ENCODE measurements around the gene INSR. TPM values are rescaled to one million over a fixed set of nuclear protein-coding genes. Genes with fewer than 3 reads are reported as not detected.

The INSR gene
- polyA plus RNA-seq, 1 of the 3 experiments (the other 2 are of a cell fraction), result 3.6 TPM

GRCh38 chr19:7211191-7211951, 82.8 kb downstream of the INSR start:
- DNase-seq, result no peak
- Histone ChIP-seq H3K4me3 (ENCODE audit: low read depth in 2 of 2, low read length in 1 of 2) (no peak overlapping the region), H3K79me2 (ENCODE audit: insufficient read depth) (no peaks in the 10 kb centered on the region), H4K20me1 (ENCODE audit: insufficient read depth) (no peaks in the 10 kb centered on the region), H2AFZ (ENCODE audit: low read depth) (no peak overlapping the region), H3K4me1 (ENCODE audit: control insufficient read depth in 1 of 2, insufficient read depth in 2 of 2, low read depth in 1 of 2, low read length in 1 of 2) (no peaks in the 10 kb centered on the region), H3K9me2 (no peaks in the 10 kb centered on the region), H3F3A (replicated peaks; ENCODE audit: insufficient read depth) (no peaks in the 10 kb centered on the region), H3K27ac (ENCODE audit: low read depth in 2 of 2, low read length in 1 of 2) (no peak overlapping the region), H3K4me2 (no peak overlapping the region), H3K9me3 (no peaks in the 10 kb centered on the region), H3K9ac (no peak overlapping the region), H3K27me3 (ENCODE audit: insufficient read depth) (no peaks in the 10 kb centered on the region), H3K36me3 (replicated peaks in 1 of 2; ENCODE audit: control insufficient read depth in 1 of 2, insufficient read depth in 2 of 2, low read length in 1 of 2) (no peaks in the 10 kb centered on the region)
- ChIA-PET POLR2A (no interaction called here), CTCF (interaction anchor here (0.9 to 1.1 kb wide), 2 partner anchors 11 to 31 kb away, joined by 3 read pairs; no protein-coding TSS in a partner anchor)
- no peak for TF ChIP-seq TCF12 (IDR thresholded peaks at IDR 0.05)
- TF ChIP-seq, protein P1, sequence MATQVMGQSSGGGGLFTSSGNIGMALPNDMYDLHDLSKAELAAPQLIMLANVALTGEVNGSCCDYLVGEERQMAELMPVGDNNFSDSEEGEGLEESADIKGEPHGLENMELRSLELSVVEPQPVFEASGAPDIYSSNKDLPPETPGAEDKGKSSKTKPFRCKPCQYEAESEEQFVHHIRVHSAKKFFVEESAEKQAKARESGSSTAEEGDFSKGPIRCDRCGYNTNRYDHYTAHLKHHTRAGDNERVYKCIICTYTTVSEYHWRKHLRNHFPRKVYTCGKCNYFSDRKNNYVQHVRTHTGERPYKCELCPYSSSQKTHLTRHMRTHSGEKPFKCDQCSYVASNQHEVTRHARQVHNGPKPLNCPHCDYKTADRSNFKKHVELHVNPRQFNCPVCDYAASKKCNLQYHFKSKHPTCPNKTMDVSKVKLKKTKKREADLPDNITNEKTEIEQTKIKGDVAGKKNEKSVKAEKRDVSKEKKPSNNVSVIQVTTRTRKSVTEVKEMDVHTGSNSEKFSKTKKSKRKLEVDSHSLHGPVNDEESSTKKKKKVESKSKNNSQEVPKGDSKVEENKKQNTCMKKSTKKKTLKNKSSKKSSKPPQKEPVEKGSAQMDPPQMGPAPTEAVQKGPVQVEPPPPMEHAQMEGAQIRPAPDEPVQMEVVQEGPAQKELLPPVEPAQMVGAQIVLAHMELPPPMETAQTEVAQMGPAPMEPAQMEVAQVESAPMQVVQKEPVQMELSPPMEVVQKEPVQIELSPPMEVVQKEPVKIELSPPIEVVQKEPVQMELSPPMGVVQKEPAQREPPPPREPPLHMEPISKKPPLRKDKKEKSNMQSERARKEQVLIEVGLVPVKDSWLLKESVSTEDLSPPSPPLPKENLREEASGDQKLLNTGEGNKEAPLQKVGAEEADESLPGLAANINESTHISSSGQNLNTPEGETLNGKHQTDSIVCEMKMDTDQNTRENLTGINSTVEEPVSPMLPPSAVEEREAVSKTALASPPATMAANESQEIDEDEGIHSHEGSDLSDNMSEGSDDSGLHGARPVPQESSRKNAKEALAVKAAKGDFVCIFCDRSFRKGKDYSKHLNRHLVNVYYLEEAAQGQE (IDR thresholded peaks at IDR 0.05; ENCODE audit: low read depth, low read length), result no peak
- no peak for TF ChIP-seq MEF2A (IDR thresholded peaks at IDR 0.05; ENCODE audit: borderline replicate concordance, low read depth)
- TF ChIP-seq CTCF (IDR thresholded peaks at IDR 0.05), result no peak
- TF ChIP-seq RFX5 (IDR thresholded peaks at IDR 0.05; ENCODE audit: low read length), result no peak
- no peak for TF ChIP-seq RCOR1 (IDR thresholded peaks at IDR 0.05; ENCODE audit: low read length)
- no peak for TF ChIP-seq CHD2 (IDR thresholded peaks at IDR 0.05; ENCODE audit: low read length, partially characterized antibody)
- TF ChIP-seq EZH2phosphoT487 (IDR thresholded peaks at IDR 0.05; ENCODE audit: borderline replicate concordance, low read depth), result no peak
- no peak for TF ChIP-seq GABPA (IDR thresholded peaks at IDR 0.05; ENCODE audit: low read depth)
- TF ChIP-seq, protein P2, sequence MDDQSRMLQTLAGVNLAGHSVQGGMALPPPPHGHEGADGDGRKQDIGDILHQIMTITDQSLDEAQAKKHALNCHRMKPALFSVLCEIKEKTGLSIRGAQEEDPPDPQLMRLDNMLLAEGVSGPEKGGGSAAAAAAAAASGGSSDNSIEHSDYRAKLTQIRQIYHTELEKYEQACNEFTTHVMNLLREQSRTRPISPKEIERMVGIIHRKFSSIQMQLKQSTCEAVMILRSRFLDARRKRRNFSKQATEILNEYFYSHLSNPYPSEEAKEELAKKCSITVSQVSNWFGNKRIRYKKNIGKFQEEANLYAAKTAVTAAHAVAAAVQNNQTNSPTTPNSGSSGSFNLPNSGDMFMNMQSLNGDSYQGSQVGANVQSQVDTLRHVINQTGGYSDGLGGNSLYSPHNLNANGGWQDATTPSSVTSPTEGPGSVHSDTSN (IDR thresholded peaks at IDR 0.05), result no peak
- TF ChIP-seq, protein P3, sequence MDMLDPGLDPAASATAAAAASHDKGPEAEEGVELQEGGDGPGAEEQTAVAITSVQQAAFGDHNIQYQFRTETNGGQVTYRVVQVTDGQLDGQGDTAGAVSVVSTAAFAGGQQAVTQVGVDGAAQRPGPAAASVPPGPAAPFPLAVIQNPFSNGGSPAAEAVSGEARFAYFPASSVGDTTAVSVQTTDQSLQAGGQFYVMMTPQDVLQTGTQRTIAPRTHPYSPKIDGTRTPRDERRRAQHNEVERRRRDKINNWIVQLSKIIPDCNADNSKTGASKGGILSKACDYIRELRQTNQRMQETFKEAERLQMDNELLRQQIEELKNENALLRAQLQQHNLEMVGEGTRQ (IDR thresholded peaks at IDR 0.05; ENCODE audit: borderline replicate concordance, low read depth, low read length), result no peak
- no peak for TF ChIP-seq FOSL2 (IDR thresholded peaks at IDR 0.05; ENCODE audit: borderline replicate concordance, low read depth)
- no peak for TF ChIP-seq USF1 (IDR thresholded peaks at IDR 0.05; ENCODE audit: borderline replicate concordance, low read depth)
- TF ChIP-seq GATA2 (CRISPR knock-in tag; IDR thresholded peaks at IDR 0.05), result no peak
- no peak for TF ChIP-seq NRF1 (IDR thresholded peaks at IDR 0.05; ENCODE audit: low read depth, low read length)
- TF ChIP-seq FOXM1 (IDR thresholded peaks at IDR 0.05; ENCODE audit: low read depth), result no peak
- 75% methylated on average over 16 of the region's 21 CpGs for WGBS (ENCODE audit: low lambda C conversion rate)
